Progenitor cell of endocrine pancreas (in vitro differentiated cells): ENCODE measurements around the gene SLC39A3. TPM values are rescaled to one million over a fixed set of nuclear protein-coding genes. Genes with fewer than 3 reads are reported as not detected.

Experiments used
- DNase-seq: peaks from one replicate; pipeline ENCODE4 v3.0.0; 2021; ENCODE audit warnings: low spot score; ENCODE audit not compliant: unreplicated experiment
- H3K27ac Mint-ChIP-seq: 2 replicates; pipeline ENCODE4 v1.8.0; 2021; ENCODE audit warnings: mild to moderate bottlenecking, moderate library complexity, mixed read lengths
- H3K27me3 Mint-ChIP-seq: 2 replicates; pipeline ENCODE4 v1.8.0; 2021; ENCODE audit warnings: mixed read lengths
- H3K36me3 Mint-ChIP-seq: 2 replicates; pipeline ENCODE4 v1.8.0; 2022; ENCODE audit warnings: mixed read lengths; ENCODE audit not compliant: insufficient read depth
- H3K4me1 Mint-ChIP-seq: 2 replicates; pipeline ENCODE4 v1.8.0; 2021; ENCODE audit warnings: low read depth, mixed read lengths
- H3K4me3 Mint-ChIP-seq: 2 replicates; pipeline ENCODE4 v1.8.0; 2021; ENCODE audit warnings: low read depth, mild to moderate bottlenecking, moderate library complexity, mixed read lengths
- H3K9me3 Mint-ChIP-seq: 2 replicates; pipeline ENCODE4 v1.8.0; 2021; ENCODE audit warnings: low read depth, mixed read lengths
- total RNA-seq: library from RNA; stranded (reverse); gene quantifications from 2 replicates; pipeline ENCODE4 v1.2.1, GENCODE V29; 2021
- TF ChIP-seq, protein P1 (sequence below): fragments of 200-600 bp; sonication (generic); IDR thresholded peaks from one replicate; pipeline ENCODE4 v1.5.0; 2021; ENCODE audit warnings: antibody characterized with exemption, mild to moderate bottlenecking; ENCODE audit not compliant: unreplicated experiment

The SLC39A3 gene
- total RNA-seq, 1 donor from 2014 or later, result 23.8 TPM

DNA sequence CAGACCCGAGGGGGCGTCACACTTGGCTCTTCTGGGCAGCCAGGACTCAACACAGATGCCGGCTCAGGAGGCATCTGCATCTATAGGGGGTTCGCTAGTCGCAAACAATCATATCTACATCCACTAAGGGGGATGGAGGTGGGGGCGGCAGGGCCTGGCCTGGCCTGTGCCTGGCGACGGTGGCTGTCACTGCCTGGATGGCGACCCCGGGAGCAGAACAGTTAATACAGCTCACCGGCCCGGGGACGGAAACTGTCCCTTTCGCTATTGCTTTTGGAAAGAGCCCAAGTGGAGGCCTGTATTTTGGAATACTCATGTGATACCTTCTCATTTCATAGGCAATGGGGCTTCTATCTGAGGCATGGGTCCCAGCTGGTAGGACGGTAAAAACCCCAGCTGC, 25.6 kb upstream of the SLC39A3 start:
- TF ChIP-seq, protein P1, sequence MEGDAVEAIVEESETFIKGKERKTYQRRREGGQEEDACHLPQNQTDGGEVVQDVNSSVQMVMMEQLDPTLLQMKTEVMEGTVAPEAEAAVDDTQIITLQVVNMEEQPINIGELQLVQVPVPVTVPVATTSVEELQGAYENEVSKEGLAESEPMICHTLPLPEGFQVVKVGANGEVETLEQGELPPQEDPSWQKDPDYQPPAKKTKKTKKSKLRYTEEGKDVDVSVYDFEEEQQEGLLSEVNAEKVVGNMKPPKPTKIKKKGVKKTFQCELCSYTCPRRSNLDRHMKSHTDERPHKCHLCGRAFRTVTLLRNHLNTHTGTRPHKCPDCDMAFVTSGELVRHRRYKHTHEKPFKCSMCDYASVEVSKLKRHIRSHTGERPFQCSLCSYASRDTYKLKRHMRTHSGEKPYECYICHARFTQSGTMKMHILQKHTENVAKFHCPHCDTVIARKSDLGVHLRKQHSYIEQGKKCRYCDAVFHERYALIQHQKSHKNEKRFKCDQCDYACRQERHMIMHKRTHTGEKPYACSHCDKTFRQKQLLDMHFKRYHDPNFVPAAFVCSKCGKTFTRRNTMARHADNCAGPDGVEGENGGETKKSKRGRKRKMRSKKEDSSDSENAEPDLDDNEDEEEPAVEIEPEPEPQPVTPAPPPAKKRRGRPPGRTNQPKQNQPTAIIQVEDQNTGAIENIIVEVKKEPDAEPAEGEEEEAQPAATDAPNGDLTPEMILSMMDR, result no peak
- H3K36me3 Mint-ChIP-seq, result peaks cover 5% of the 10 kb centered on the region
- no peaks in the 10 kb centered on the region for H3K4me1 Mint-ChIP-seq

DNA sequence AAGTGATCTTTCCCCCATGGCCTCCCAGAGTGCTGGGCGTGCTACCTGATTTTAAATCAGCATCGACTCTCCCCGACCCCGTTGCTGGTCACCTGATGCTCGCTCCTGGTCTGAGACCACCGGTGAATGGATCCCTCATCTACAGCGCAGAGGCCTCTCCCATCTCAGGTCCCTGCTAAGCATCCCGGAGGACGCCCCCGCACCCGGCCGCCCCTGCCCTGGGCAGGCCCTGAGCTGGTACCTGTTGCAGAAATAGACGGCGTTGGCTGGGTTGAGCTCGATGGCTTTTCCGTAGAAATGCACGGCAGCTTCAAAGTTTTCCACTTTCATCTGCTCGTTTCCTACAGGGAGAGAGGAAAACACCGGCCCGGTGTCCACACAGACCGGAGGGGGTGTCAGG, 25.1 kb upstream of the SLC39A3 start:
- Mint-ChIP-seq H3K4me1 (no peaks in the 10 kb centered on the region), H3K27ac (no peak overlapping the region), H3K27me3 (no peaks in the 10 kb centered on the region), H3K36me3 (peaks cover 6% of the 10 kb centered on the region), H3K4me3 (no peak overlapping the region), H3K9me3 (no peaks in the 10 kb centered on the region)
- TF ChIP-seq, protein P1, result no peak
- DNase-seq, result no peak

More for the DNA sequence above, 25.6 kb upstream of the SLC39A3 start:
- Mint-ChIP-seq H3K27me3 (no peaks in the 10 kb centered on the region), H3K4me3 (no peak overlapping the region), H3K27ac (no peak overlapping the region), H3K9me3 (no peaks in the 10 kb centered on the region)
- no peak for DNase-seq

DNA sequence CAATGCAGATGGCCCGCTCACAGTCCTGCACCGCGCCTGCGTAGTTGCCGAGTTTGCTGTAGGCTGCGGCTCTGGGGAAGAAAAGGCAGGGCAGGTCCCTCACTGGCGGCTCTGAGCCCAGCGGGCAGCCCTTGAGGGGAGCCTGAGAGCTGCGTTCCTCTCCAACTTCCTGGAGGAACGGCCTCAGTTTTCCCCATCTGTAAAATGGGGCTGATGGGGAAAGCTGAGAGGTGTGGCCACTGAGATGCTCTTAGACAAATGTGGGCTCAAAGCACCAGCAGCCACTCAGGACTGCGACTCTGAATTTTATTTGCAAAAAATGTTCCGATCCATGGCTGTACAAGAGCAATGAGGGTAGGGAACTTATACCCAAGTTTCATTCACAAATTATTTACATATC, 23.9 kb upstream of the SLC39A3 start:
- no peaks in the 10 kb centered on the region for H3K4me1 Mint-ChIP-seq
- DNase-seq, result no peak
- no peaks in the 10 kb centered on the region for H3K27me3 Mint-ChIP-seq
- no peak overlapping the region for H3K4me3 Mint-ChIP-seq
- no peak overlapping the region for H3K27ac Mint-ChIP-seq
- H3K36me3 Mint-ChIP-seq, result peaks cover 12% of the 10 kb centered on the region
- no peaks in the 10 kb centered on the region for H3K9me3 Mint-ChIP-seq
- TF ChIP-seq, protein P1, result no peak

DNA sequence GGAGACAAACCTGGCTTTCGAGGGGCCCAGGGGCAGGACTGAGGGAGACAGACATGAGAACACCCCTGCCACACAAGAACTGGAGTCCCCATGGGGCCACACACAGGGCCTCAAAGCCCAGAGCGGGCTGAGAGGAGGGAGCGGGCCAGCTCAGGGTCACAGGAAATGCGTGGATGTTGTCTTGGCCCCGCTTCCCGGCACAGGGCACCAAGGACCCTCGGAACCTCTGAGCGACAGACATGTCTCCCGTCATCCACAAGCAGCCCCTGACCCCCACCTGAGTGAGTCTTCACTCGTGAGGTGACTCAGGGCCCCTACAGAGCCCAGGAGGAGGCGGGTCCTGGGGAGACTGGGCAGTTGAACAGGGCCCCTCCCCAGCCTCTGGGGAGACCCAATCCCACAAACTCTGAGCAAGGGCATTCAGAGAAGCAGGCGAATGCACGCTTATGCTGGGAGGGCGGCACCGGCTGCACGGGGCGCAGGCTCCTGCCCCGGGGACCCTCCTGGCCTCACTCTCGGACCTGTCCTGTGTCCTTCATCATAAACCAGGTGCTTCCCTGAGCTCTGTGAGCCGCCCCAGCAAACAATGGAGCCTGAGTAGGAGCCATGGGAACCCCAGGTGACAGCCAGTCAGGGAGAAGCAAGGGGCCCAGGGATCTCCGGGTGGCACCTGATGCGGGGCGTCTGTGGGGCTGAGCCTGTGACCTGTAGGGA, 23.1 kb upstream of the SLC39A3 start:
- H3K4me3 Mint-ChIP-seq, result no peak overlapping the region
- H3K9me3 Mint-ChIP-seq, result no peaks in the 10 kb centered on the region
- no peak overlapping the region for H3K27ac Mint-ChIP-seq
- TF ChIP-seq, protein P1, result no peak
- peaks cover 12% of the 10 kb centered on the region for H3K36me3 Mint-ChIP-seq
- H3K27me3 Mint-ChIP-seq, result no peaks in the 10 kb centered on the region
- H3K4me1 Mint-ChIP-seq, result no peaks in the 10 kb centered on the region
- DNase-seq, result no peak

DNA sequence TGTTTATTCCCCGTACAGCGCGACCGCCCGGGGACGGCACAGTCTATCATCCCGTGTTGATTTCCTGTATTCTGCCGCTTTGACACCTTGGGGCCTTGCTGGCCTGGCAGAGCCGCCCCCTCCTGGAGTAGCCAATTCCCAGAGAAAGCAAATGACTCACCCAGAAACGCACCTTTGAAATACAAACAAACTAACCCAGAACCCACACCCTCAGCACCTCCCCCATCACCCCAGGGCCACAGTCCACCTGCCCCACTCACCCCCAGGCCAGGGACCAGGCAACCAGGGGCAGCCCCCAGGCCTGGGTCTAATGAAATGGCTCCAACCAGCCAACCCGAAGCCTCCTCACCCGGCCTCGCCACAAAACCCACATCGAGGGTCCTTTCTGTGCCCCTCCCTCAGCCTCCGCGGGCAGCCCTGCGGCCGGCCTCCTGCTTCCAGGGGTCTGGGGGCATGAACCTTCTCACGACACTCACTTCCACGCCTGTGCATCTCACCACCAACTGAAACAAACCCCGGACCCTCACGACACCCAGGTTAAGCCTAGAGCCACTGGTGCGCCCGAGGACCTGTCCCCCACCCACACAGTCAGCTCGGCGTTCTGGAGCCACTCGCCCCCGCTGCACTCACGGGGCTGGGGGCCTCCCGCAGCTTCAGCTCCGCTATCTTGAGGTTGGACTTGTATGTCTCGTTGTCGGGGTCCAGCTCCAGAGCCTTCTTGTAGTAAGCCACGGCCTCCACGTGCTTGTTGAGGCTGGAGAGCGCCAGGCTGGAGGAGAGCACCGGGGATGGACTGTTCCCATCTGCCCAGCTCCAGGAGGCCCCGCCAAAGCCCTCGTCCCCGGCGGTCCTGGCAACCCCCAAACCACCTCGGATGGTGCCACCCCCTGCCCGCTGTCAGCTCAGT, 22.3 kb upstream of the SLC39A3 start:
- peaks cover 14% of the 10 kb centered on the region for H3K36me3 Mint-ChIP-seq

More for the DNA sequence above, 22.3 kb upstream of the SLC39A3 start:
- Mint-ChIP-seq H3K27ac (no peak overlapping the region), H3K27me3 (no peaks in the 10 kb centered on the region), H3K4me1 (no peaks in the 10 kb centered on the region), H3K9me3 (no peaks in the 10 kb centered on the region), H3K4me3 (no peak overlapping the region)
- TF ChIP-seq, protein P1, result no peak
- DNase-seq, result no peak
